Vein endothelial cell (primary cell): ENCODE data around the gene C12orf56. TPM values are rescaled to one million over a fixed set of nuclear protein-coding genes. Genes with fewer than 3 reads are reported as not detected.

Experiments
- small RNA-seq: library from RNA; depleted of rRNA; stranded (forward); fragments of <200 nt; gene quantifications from one replicate; pipeline ENCODE3, GENCODE V24; 2012
- total RNA-seq: library from RNA; depleted of rRNA; stranded (reverse); fragments of >200 nt; gene quantifications from 2 replicates; pipeline ENCODE4 v1.2.3, GENCODE V29; 2012

Gene C12orf56, protein sequence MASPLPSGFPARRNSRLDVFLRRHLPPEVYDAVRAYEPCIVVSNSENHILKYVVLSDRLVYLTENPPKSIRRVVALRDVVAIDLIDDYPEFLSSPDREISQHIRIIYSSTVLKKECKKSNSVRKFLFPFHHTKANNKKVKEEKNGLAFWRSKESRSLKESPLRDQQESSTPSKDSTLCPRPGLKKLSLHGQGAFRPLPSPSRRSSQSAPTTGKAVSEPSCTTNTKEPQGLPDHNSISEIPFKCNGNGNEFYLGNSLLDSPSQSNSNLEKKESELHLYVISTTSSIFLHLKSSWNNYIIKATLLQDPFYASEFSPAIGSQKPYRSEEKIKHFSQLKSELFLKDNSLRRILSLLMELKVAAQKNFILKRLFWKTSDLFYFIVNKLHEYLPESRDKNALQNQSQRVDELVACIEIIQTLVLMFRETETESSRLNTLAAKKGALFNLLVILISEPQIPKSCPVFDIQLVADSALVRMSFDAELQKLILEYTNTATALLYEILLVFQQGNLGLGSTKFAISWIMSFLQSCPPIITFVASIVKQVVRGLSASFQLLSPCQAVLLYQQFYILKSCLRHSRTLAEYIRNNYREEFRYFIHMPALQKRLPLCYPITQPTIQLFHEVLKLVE
- total RNA-seq = not detected in 2 replicates

DNA sequence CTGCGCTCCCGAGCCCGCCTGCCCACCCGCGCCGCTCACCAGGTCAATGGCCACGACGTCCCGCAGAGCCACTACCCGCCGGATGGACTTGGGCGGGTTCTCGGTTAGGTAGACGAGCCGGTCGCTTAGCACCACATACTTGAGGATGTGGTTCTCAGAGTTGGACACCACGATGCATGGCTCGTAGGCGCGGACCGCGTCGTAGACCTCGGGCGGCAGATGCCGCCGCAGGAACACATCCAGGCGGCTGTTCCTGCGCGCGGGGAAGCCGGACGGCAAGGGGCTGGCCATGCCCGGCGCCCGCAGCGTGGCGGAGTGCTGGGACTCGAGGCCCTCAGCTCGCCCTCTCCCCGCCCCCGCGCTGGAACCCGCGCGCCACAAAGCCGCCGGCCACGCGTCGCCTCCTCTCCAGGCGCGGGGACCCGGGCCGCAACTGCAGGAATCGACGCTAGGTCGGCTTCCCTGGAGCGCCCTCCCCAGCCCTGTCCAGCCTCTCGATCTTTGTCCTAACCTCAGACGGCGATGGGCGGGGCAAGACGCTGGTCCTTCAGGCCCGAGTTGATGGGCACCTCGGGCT is at the start of gene C12orf56:
Gene C12orf56, minus strand, starts transcription at position 484 of the 577 bp plus-strand sequence. Its CDS starts 193 bp downstream, at position 291.

DNA sequence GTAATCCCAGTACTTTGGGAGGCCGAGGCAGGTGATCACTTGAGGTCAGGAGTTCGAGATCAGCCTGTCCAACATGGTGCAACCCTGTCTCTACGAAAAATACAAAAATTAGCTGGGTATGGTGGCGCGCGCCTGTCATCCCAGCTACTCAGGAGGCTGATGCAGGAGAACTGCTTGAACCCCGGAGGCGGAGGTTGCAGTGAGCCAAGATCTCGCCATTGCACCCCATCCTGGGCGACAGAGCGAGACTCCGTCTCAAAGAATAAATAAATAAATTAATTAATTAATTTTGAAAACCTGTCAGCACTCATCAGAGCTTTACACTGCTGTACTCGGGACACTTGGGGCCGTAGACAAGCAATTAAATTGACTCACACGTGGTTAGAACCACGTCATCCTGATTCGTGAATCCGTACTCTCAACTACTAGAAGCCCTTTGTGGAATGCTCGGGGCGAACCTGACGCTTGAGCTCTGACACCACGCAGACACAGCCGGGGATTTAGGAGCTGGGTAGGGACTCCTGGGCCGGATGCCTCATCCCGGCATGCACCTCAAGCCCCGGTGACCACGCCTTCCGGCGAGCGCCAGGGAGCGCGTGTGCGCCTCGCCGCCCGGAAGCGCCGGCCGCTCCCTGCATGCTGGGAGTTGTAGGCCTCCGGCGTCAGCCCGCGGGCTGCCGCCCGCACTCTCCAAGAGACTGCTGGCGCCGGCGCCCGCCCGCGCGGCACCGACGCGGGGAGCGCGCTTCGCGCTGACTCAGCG is 13.3 kb upstream of the C12orf56 start, which contains the start of gene XPOT:
Gene XPOT, plus strand, starts transcription at position 686 of the 763 bp plus-strand sequence. CDS start 5,644 bp downstream, outside the sequence.

DNA sequence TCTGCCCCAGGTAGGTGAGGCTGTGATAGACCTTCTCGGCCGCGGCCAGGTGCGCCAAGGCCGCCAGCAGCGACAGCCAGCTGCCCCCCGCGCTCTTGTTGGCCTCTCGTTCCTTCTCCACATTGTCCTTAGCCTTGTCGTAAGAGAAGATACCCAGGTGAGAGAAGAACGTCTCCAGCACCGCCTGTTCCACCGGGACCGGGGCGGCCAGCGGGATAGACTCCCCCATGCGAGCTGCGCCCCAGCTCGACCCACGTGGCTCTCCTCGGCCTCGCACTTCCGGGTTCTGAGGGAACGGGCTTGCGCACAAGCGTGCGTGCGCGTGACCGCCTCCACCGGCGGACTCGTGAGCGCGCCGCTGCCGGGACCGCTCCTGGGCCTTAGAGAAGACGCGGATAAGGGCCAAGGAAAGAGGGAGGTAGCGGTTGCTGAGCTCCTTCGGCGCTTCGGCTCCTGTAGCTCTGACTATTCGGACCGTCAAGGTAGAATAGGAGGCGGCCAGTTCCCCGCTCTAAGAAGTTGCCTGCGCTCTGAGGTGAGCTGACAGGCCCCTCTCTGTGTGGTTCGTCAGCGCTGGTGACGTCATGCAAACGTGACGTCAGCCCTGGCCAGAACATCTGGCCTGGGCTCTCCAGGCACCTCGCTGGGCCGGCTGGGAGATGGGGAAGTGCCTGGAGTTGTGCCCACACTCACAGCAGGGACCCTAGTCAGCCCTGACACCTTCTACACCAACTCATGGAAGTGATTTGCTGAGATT is 168.4 kb downstream of the C12orf56 start, which contains the start of gene KICS2:
Gene KICS2, minus strand, starts transcription at position 288 of the 757 bp plus-strand sequence. Its CDS starts 59 bp downstream, at position 229.

Small RNAs within 50 kb of the gene (small RNA-seq; reads per million reads assigned to genes)
- gene RF01210 (not detected), gene RNU5A-7P (not detected)

Other genes starting within 250 kb of the C12orf56 start
- 4.9 and 5.1 TPM in 2 replicates for gene KICS2, start 168.5 kb downstream of the C12orf56 start, total RNA-seq
- 60.1 and 69.4 TPM in 2 replicates for gene XPOT, start 13.6 kb upstream of the C12orf56 start, total RNA-seq
- gene TBK1, start 61.4 kb upstream of the C12orf56 start, total RNA-seq = 25.2 and 35.1 TPM in 2 replicates
- 35.9 and 55.0 TPM in 2 replicates for gene RASSF3, start 219.7 kb upstream of the C12orf56 start, total RNA-seq